Measurements from ENCODE around the gene CCDC116.

CCDC116 gene

DNA sequence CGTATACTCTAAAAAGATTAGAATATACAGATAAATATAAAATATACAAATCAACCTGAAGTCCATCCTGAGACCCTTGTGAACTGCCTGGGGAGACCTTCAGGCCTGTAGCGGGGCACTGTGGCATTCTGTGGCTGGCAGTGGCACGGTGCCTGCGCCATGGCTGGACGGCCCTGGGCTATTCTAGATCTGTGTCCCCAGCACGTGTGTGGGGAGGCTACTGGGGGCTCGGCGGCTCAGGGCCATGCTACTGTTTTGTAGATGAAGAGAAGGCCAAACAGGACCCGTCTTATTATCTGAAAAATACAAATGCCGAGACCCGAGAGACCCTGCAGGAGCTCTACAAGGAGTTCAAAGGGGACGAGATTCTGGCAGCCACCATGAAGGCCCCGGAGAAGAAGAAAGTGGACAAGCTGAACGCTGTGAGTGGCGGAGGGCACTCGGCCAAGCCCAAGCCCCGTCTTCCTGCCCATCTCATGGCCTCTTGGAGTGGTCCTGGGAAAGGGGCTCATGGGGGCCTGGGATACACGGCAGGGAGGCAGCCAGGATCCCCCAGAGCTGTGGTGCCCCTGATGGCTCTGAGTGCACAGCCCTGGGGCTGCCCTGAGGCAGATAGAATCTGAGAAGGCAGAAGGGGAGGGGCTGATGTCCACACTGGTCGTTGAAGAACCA lies 52.1 kb downstream of the CCDC116 start:
- no peaks in the 10 kb centered on the region for H3K27me3 ChIP-seq (ENCODE audit: control insufficient read depth, insufficient read depth, low read length)
- no peaks in the 10 kb centered on the region for H3K9me3 ChIP-seq (ENCODE audit: control insufficient read depth, low read length)
- no peak overlapping the region for H3K9ac ChIP-seq (ENCODE audit: low read length)
- peaks cover 15% of the 10 kb centered on the region for H3K36me3 ChIP-seq (ENCODE audit: control insufficient read depth, insufficient read depth, low read length)
- H3K4me3 ChIP-seq (ENCODE audit: low read length), result no peak overlapping the region
- H3K4me1 ChIP-seq (ENCODE audit: control insufficient read depth, insufficient read depth, low read length), result no peaks in the 10 kb centered on the region

DNA sequence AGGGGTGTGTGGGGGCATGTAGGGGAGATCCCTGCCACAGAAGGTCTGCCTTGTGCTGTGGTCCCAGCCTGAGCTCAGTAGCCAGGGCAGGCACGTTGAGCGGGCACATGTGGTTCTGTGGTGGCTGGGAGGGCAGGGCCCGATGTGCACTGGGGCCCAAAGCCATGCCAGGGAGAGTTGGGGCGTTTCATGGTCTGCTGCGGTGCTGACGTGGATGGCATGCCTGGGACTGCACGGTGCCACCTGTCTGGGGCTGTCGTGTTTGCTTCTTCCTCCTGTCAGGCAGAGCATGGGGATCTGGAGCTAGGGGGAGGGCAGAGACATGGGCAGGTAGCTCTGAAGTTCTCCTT lies 52.6 kb downstream of the CCDC116 start:
- H3K4me3 ChIP-seq (ENCODE audit: low read length), result no peak overlapping the region
- no peaks in the 10 kb centered on the region for H3K27me3 ChIP-seq (ENCODE audit: control insufficient read depth, insufficient read depth, low read length)
- no peak overlapping the region for H3K9ac ChIP-seq (ENCODE audit: low read length)
- H3K4me1 ChIP-seq (ENCODE audit: control insufficient read depth, insufficient read depth, low read length), result no peaks in the 10 kb centered on the region
- peaks cover 15% of the 10 kb centered on the region for H3K36me3 ChIP-seq (ENCODE audit: control insufficient read depth, insufficient read depth, low read length)
- no peaks in the 10 kb centered on the region for H3K9me3 ChIP-seq (ENCODE audit: control insufficient read depth, low read length)

GRCh38 chr22:21686193-21686608 lies 53.6 kb downstream of the CCDC116 start:
- Histone ChIP-seq H3K9ac (ENCODE audit: low read length) (no peak overlapping the region), H3K27me3 (ENCODE audit: control insufficient read depth, insufficient read depth, low read length) (no peaks in the 10 kb centered on the region), H3K36me3 (ENCODE audit: control insufficient read depth, insufficient read depth, low read length) (peaks cover 11% of the 10 kb centered on the region), H3K9me3 (ENCODE audit: control insufficient read depth, low read length) (no peaks in the 10 kb centered on the region), H3K4me1 (ENCODE audit: control insufficient read depth, insufficient read depth, low read length) (no peaks in the 10 kb centered on the region), H3K4me3 (ENCODE audit: low read length) (no peak overlapping the region)

Data from mucosa of stomach (tissue), 1 donor.